ENCODE measurements around the gene GSTP1.
A peak's percentile ranks its signal among the peaks of the same experiment; 100 is the strongest.
"Not testable (repeated sequence)": the region's sequence is repeated elsewhere in the genome, so short reads cannot be mapped to it uniquely, and the experiment has no call there.

Gene GSTP1

GRCh38 chr11:67616431-67617242 lies 33.0 kb downstream of the GSTP1 start:
- DNase-seq = no peak

GRCh38 chr11:67617243-67617953 lies 33.8 kb downstream of the GSTP1 start:
- no peak for DNase-seq

GRCh38 chr11:67618901-67619659 lies 35.5 kb downstream of the GSTP1 start:
- DNase-seq = not testable (repeated sequence)

- DNase-seq = not testable (repeated sequence)
Measured at GRCh38 chr11:67619683-67620618, 36.3 kb downstream of the GSTP1 start.

- not testable (repeated sequence) for DNase-seq
Measured at GRCh38 chr11:67620621-67621020, 37.0 kb downstream of the GSTP1 start.

DNA sequence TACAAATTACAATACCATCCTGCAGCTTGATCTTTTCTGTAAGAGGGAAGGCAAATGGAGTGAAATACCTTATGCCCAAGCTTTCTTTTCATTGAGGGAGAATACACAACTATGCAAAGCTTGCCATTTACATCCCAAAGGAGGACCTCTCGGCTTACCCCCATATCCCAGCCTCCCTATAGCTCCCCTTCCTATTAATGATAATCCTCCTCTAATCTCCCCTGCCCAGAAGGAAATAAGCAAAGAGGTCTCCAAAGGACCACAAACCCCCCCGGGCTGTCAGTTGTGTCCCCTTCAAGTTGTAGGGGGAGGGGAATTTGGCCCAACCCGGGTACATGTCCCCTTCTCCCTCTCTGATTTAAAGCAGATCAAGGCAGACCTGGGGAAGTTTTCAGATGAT lies 38.3 kb downstream of the GSTP1 start:
- DNase-seq = not testable (repeated sequence)

DNA sequence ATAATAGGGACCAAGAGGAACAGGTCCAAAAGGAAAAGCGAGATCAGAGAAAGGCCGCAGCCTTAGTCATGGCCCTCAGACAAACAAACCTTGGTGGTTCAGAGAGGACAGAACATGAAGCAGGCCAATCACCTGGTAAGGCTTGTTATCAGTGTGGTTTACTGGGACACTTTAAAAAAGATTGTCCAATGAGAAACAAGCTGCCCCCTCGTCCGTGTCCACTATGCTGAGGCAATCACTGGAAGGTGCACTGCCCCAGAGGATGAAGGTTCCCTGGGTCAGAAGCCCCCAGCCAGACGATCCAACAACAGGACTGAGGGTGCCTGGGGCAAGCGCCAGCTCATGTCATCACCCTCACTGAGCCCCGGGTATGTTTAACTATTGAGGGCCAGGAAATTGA lies 39.3 kb downstream of the GSTP1 start:
- not testable (repeated sequence) for DNase-seq

DNA sequence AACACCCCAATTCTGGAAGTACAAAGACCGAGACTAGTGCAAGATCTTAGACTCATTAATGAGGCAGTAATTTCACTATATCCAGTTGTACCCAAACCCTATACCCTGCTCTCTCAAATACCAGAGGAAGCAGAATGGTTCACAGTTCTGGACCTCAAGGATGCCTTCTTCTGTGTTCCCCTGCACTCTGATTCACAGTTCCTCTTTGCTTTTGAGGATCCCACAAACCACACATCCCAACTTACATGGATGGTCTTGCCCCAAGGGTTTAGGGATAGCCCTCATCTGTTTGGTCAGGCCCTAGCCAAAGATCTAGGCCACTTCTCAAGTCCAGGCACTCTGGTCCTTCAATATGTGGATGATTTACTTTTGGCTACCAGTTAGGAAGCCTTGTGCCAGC lies 40.2 kb downstream of the GSTP1 start:
- DNase-seq = not testable (repeated sequence)

DNA sequence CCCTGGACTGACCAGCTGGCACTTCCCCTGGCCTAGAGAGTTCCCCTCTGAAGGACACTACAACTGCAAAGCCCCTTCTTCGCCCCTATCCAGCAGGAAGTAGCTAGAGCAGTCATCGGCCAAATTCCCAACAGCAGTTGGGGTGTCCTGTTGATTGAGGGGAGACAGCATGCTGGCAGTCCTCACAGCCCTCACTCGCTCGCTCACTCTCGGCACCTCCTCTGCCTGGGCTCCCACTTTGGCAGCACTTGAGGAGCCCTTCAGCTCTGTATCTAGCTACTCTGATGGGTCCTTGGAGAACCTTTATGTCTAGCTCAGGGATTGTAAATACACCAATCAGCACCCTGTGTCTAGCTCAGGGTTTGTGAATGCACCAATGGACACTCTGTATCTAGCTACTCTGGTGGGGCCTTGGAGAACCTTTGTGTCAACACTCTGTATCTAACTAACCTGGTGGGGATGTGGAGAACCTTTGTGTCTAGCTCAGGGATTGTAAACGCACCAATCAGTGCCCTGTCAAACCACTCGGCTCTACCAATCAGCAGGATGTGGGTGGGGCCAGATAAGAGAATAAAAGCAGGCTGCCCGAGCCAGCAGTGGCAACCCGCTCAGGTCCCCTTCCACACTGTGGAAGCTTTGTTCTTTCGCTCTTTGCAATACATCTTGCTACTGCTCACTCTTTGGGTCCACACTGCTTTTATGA lies 42.7 kb downstream of the GSTP1 start:
- not testable (repeated sequence) for DNase-seq

DNA sequence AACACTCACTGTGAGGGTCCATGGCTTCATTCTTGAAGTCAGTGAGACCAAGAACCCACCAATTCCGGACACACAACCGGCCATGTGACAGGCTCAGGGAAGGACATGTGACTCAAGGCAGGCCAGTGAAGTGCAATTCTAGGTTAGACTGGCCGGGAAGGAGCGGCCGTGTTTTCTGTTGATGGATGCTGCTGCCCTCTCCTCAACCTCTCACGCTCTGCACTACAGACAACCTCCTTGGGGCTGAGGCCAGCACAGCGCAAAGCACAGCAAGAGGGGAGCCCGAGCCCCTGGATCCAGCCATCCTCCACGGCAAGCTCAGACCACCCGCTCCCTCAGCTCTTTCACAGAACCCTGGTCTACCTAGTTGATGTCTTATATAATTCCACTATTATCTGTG lies 43.4 kb downstream of the GSTP1 start:
- no peak for DNase-seq

DNA sequence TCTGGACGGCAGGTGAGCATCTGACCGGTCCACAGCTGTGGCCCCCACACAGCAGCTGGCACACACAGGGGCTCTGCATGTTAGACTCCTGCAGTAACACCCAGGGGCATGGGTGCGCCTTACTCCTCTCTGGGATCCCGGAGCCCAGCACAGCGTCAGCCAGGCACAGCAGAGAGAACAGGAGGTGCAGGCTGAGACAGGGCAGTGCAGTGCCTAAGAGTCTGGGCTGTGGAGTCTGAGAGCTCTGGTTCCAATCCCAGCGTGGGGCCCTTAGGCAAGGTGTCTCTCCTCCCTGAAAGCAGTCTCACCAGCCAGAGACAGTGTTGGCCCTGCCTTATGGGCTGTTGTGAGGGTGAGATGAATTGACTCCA lies 43.8 kb downstream of the GSTP1 start:
- DNase-seq = no peak

GRCh38 chr11:67627812-67628624 lies 44.4 kb downstream of the GSTP1 start:
- DNase-seq = no peak

DNA sequence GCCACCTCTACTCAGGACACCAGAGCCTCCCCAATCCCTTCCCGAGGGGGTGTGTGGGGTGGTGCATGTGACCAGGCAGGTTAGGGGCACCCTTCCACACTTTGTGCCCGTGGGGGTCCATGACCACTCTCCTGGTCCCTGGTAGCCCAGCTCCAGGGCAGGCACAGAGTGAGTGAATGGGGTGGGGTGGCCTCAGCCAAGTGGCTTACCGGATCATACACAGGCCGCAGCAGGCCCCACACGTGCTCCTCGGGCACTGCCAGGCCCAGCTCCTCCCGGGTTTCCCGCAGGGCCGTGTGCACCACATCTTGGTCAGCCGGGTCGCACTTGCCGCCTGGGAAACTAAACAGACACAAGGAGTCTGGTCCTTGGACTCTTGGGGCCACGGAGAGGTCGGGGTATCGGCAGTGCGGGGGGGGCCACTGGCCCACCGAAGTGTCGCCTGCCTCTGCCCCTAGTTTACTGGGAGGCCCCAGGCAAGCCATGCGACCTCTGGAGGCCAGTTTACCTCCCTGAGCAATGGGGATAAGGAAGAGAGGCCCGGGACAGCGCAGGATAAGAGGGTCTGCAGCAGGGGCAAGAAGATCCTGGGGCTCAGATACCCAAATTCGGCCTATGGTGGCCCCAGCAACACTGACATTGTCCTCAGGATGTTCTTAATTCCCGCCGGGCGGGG lies 45.2 kb downstream of the GSTP1 start:
- no peak for DNase-seq

GRCh38 chr11:67629386-67630227 lies 46.0 kb downstream of the GSTP1 start, which contains the start of gene NUDT8:
Gene NUDT8, minus strand, starts transcription at chr11:67629937. Its CDS starts 26 bp downstream, at chr11:67629911.
- DNase-seq = peak; percentile 33

- peak; percentile 83 for DNase-seq
Measured at GRCh38 chr11:67630228-67630942, 46.8 kb downstream of the GSTP1 start.

GRCh38 chr11:67630943-67631331 lies 47.3 kb downstream of the GSTP1 start:
- DNase-seq = no peak

DNA sequence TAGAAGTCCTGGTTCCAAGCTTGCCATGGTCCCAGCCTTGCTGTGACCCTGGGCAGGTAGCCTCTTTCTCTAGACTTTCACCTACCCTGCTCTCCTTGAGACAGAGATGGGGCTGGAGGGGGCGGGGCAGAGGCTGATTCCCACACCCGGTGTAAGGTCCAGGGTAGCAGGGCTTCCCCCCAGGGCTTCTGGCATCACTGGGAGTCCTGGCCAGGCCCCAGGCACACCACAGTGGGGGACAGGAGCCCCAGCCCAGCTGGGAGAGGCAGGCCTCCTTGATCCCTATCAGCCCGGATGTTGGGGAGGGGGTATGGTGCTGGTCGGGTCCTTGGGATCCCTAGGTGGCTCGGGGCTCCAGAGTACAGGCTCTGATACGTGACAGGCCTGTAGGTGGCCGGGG lies 47.8 kb downstream of the GSTP1 start:
- DNase-seq = no peak

DNA sequence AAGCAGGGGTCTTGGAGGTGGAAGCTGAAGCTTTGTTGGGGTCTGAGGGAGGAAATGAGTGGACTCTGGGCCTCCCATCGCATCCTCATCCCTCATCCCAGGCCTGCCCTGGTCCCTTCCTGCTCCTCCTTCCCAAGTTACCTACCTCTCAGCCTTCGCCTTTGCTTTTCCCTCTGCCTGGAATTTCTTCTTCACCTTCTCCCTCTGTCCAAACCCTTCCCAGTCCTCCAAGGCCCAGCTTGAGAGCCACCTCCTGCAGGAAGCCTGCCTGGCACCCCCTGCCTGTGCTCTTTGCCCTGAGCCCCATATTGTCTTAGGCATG lies 48.2 kb downstream of the GSTP1 start:
- DNase-seq = no peak
